H1 (cell line): ENCODE measurements around the gene PPP1R10. TPM values are rescaled to one million over a fixed set of nuclear protein-coding genes. Genes with fewer than 3 reads are reported as not detected.

Experiments
- ATF2 ChIP-seq: IDR thresholded peaks from 2 replicates; pipeline ENCODE4 v1.6.1; 2012; ENCODE audit warnings: low read length, inconsistent platforms
- ATF3 ChIP-seq: IDR thresholded peaks from 2 replicates; pipeline ENCODE4 v1.6.1; 2011; ENCODE audit warnings: low read depth, mild to moderate bottlenecking, low read length; ENCODE audit not compliant: insufficient read depth
- CHD2 ChIP-seq: IDR thresholded peaks from 2 replicates; pipeline ENCODE4 v1.6.1; 2012; ENCODE audit warnings: low read length, improper control_type of control experiment
- CREB1 ChIP-seq: IDR thresholded peaks from 2 replicates; pipeline ENCODE4 v1.6.1; 2012; ENCODE audit warnings: inconsistent platforms
- EGR1 ChIP-seq: IDR thresholded peaks from 2 replicates; pipeline ENCODE4 v1.6.1; 2011; ENCODE audit warnings: low read depth, low read length, borderline replicate concordance
- EZH2 ChIP-seq: fragments of 200-600 bp; sonication (generic); IDR thresholded peaks from 2 replicates; pipeline ENCODE4 v1.7.1; 2012; ENCODE audit warnings: low read depth, mild to moderate bottlenecking, moderate library complexity, low read length, inconsistent platforms; ENCODE audit not compliant: severe bottlenecking
- FOSL1 ChIP-seq: IDR thresholded peaks from 2 replicates; pipeline ENCODE4 v1.6.1; 2011; ENCODE audit warnings: mild to moderate bottlenecking, low read depth, low read length, moderate library complexity; ENCODE audit not compliant: insufficient read depth
- GABPA ChIP-seq: IDR thresholded peaks from 2 replicates; pipeline ENCODE4 v1.6.1; 2011; ENCODE audit warnings: mild to moderate bottlenecking, low read length, moderate library complexity, borderline replicate concordance; ENCODE audit not compliant: insufficient read depth
- GTF2F1 ChIP-seq: IDR thresholded peaks from 2 replicates; pipeline ENCODE4 v1.6.1; 2012; ENCODE audit warnings: low read depth, low read length, improper control_type of control experiment, borderline replicate concordance
- KDM4A ChIP-seq: IDR thresholded peaks from one replicate; pipeline ENCODE4 v1.7.1; 2012; ENCODE audit warnings: low read depth, mild to moderate bottlenecking, moderate library complexity, low read length, inconsistent platforms; ENCODE audit not compliant: severe bottlenecking
- KDM5A ChIP-seq: fragments of 200-600 bp; IDR thresholded peaks from 2 replicates; pipeline ENCODE4 v1.7.1; 2012; ENCODE audit warnings: mild to moderate bottlenecking, low read length, inconsistent platforms, mixed read lengths
- MAFK ChIP-seq: IDR thresholded peaks from 2 replicates; pipeline ENCODE4 v1.6.1; 2012; ENCODE audit warnings: low read depth, mild to moderate bottlenecking, improper control_type of control experiment, low read length
- NANOG ChIP-seq: IDR thresholded peaks from 2 replicates; pipeline ENCODE4 v1.6.1; 2011; ENCODE audit warnings: low read length, low read depth, mild to moderate bottlenecking, inconsistent platforms; ENCODE audit not compliant: insufficient read depth, poor library complexity, severe bottlenecking
- PHF8 ChIP-seq: fragments of 200-600 bp; sonication (generic); conservative IDR thresholded peaks from 2 replicates; pipeline ENCODE4 v1.7.1; 2012; ENCODE audit warnings: low read depth, mild to moderate bottlenecking, inconsistent platforms, low read length, moderate library complexity
- POLR2A ChIP-seq, 2 experiments: IDR thresholded peaks; 1 replicate in 1 of 2; 2 replicates in 1 of 2; pipeline ENCODE4 v1.6.1; 2011; ENCODE audit warnings: low read depth in 2 of 2, low read length in 2 of 2, mild to moderate bottlenecking in 2 of 2; ENCODE audit errors: control extremely low read depth in 1 of 2
- POLR2AphosphoS5 ChIP-seq: IDR thresholded peaks from 2 replicates; pipeline ENCODE4 v1.6.1; 2011; ENCODE audit warnings: low read depth, low read length
- POU5F1 ChIP-seq: IDR thresholded peaks from 2 replicates; pipeline ENCODE4 v1.6.1; 2011; ENCODE audit warnings: low read depth, mild to moderate bottlenecking, low read length, moderate library complexity
- RXRA ChIP-seq: IDR thresholded peaks from 2 replicates; pipeline ENCODE4 v1.6.1; 2011; ENCODE audit warnings: low read depth, mild to moderate bottlenecking, low read length, moderate library complexity; ENCODE audit not compliant: insufficient read depth
- SIN3A ChIP-seq, 2 experiments: IDR thresholded peaks in 1 of 2; conservative IDR thresholded peaks in 1 of 2; 2 replicates each; pipeline ENCODE4 v1.6.1; 2011 to 2012; ENCODE audit warnings: low read length in 2 of 2, improper control_type of control experiment in 1 of 2, low read depth in 1 of 2, mild to moderate bottlenecking in 1 of 2
- SP1 ChIP-seq: IDR thresholded peaks from 2 replicates; pipeline ENCODE4 v1.6.1; 2011; ENCODE audit warnings: low read depth, low read length
- SRF ChIP-seq: IDR thresholded peaks from 2 replicates; pipeline ENCODE4 v1.6.1; 2011; ENCODE audit warnings: mild to moderate bottlenecking, low read depth, low read length, moderate library complexity
- USF2 ChIP-seq: IDR thresholded peaks from 2 replicates; pipeline ENCODE4 v1.6.1; 2011; ENCODE audit warnings: low read length, improper control_type of control experiment
- ZNF274 ChIP-seq: IDR thresholded peaks from 2 replicates; pipeline ENCODE4 v1.7.0; 2012; ENCODE audit warnings: low read length, borderline replicate concordance; ENCODE audit errors: extremely low read depth
- polyA plus RNA-seq, 7 experiments: library from polyadenylated mRNA; depleted of rRNA in 3 of 7; stranded (reverse) in 5 of 7; unstranded in 2 of 7; fragments of >200 nt in 5 of 7; fragments of 200-250 nt in 2 of 7; gene quantifications; 1 replicate in 5 of 7; 2 replicates in 1 of 7; 4 replicates in 1 of 7; pipeline versions ENCODE4 v1.2.1 to v1.2.3, GENCODE V29; 2011 to 2013; ENCODE audit warnings: missing spikeins in 2 of 7, mixed read lengths in 2 of 7
- total RNA-seq: library from RNA; stranded (reverse); fragmentation: NEBNext Ultra II Directional; extraction: Animal tissue kit (Norgen Biotek cat#: 25700); gene quantifications from 2 replicates; pipeline ENCODE4 v1.2.1, GENCODE V29; 2021

PPP1R10 gene
- total and polyA plus RNA-seq, 2 of the 8 experiments (the other 6 are each of a cell fraction or from before 2014, with no cell fraction given): 23.9 to 89.1 TPM

- TF ChIP-seq GABPA (no peak), EGR1 (no peak), NANOG (no peak), CREB1 (0 out of 2 replicates have a peak, but pooled peaks have one; percentile 1), PHF8 (no peak), EZH2 (no peak), SRF (no peak), MAFK (no peak), POLR2AphosphoS5 (no peak; the same call in 1 of the 2 replicates), GTF2F1 (0 out of 2 replicates have a peak, but pooled peaks have one; percentile 41), KDM4A (no peak), POLR2A (IDR thresholded peaks at IDR 0.05; ENCODE audit: control extremely low read depth in 1 of 2, low read depth in 2 of 2, low read length in 2 of 2) (peak; percentile 23 to 55; a peak in 2 of 3 replicates), KDM5A (no peak), CHD2 (peak; percentile 5; the same call in 1 of the 2 replicates), POU5F1 (no peak), RXRA (no peak), SP1 (no peak), ATF3 (no peak), SIN3A (conservative IDR thresholded peaks at IDR 0.05 in 1 of 2, IDR thresholded peaks at IDR 0.05 in 1 of 2; ENCODE audit: low read depth in 1 of 2, low read length in 2 of 2) (no peak), ATF2 (peak; percentile 97; the same call in 1 of the 2 replicates), FOSL1 (no peak), USF2 (no peak), ZNF274 (no peak)
Measured at GRCh38 chr6:30614843-30615218, 2.2 kb downstream of the PPP1R10 start (continued).
